Stomach (tissue), 9 donors: Measurements from ENCODE around the gene SHMT2. TPM values are rescaled to one million over a fixed set of nuclear protein-coding genes. Genes with fewer than 3 reads are reported as not detected.
"Not testable (repeated sequence)": the region's sequence is repeated elsewhere in the genome, so short reads cannot be mapped to it uniquely, and the experiment has no call there.

Experiments
- DNase-seq, 2 donors: peaks; one replicate each; pipeline versions ENCODE4 v3.0.0 to v3.0.0-alpha.2; 2013 to 2019
- H3K27ac ChIP-seq, 5 donors: fragments of 200-600 bp in 4 of 5; sonication (generic) in 4 of 5; one replicate each; pipeline ENCODE4 v1.5.1; 2013 to 2019; ENCODE audit warnings: mild to moderate bottlenecking in 1 of 5, moderate library complexity in 1 of 5
- H3K27me3 ChIP-seq, 3 donors: fragments of 200-600 bp; sonication (generic); one replicate each; pipeline ENCODE4 v1.5.1; 2017 to 2019; ENCODE audit warnings: mixed run types in 1 of 3
- H3K36me3 ChIP-seq, 4 donors: fragments of 200-600 bp; sonication (generic); 1 replicate in 3 of 4; 2 replicates in 1 of 4; pipeline ENCODE4 v1.5.1; 2016 to 2019
- H3K4me1 ChIP-seq, 4 donors: fragments of 200-600 bp; sonication (generic); one replicate each; pipeline ENCODE4 v1.5.1; 2016 to 2019
- H3K4me3 ChIP-seq, 4 donors: fragments of 200-600 bp; sonication (generic) in 3 of 4; one replicate each; pipeline ENCODE4 v1.5.1; 2016 to 2019; ENCODE audit warnings: mild to moderate bottlenecking in 1 of 4
- H3K9me3 ChIP-seq, 4 donors: fragments of 200-600 bp; sonication (generic); one replicate each; pipeline ENCODE4 v1.5.1; 2016 to 2019
- EP300 ChIP-seq: sonication (generic); formaldehyde crosslinking; IDR thresholded peaks from one replicate; pipeline ENCODE4 v1.6.1; 2017; ENCODE audit warnings: antibody characterized with exemption
- POLR2A ChIP-seq, 4 donors: fragments of 450-650 bp; IDR thresholded peaks; one replicate each; pipeline ENCODE4 v1.6.1; 2016; ENCODE audit warnings: antibody characterized with exemption in 4 of 4, control low read depth in 2 of 4, mild to moderate bottlenecking in 1 of 4, moderate library complexity in 1 of 4
- POLR2AphosphoS5 ChIP-seq, 3 donors: sonication (generic); formaldehyde crosslinking; IDR thresholded peaks; one replicate each; pipeline ENCODE4 v1.6.1; 2016; ENCODE audit warnings: antibody characterized with exemption in 3 of 3
- WGBS, 5 donors: extraction: QIAGEN DNeasy Blood & Tissue Kit in 3 of 5; methylation state at CpG; one replicate each; pipeline versions ENCODE4 v1.1.5 to v1.1.7; 2013 to 2018; 5-methylcytosine and 5-hydroxymethylcytosine counted together
- intact Hi-C: fragments of 100-400 bp; cut with DNase I; formaldehyde crosslinking; loops from one replicate; pipeline ENCODE4 v1.15.1; 2023; ENCODE audit warnings: low total_unique reads
- polyA plus RNA-seq, 3 donors: library from polyadenylated mRNA; stranded (reverse); fragments of 200-250 nt; gene quantifications; one replicate each; pipeline ENCODE4 v1.2.3, GENCODE V29; 2013
- total RNA-seq, 5 donors: library from RNA; depleted of rRNA; stranded (reverse); fragments of >200 nt; gene quantifications; one replicate each; pipeline versions ENCODE4 v1.1.0 to v1.2.3, GENCODE V29; 2014 to 2016
- TF ChIP-seq, protein P1 (sequence below), 7 experiments: fragments of 450-650 bp in 4 of 7; fragments of 200-600 bp in 3 of 7; sonication (generic) in 3 of 7; IDR thresholded peaks; one replicate each; pipeline ENCODE4 v1.5.1; 2016 to 2019; ENCODE audit warnings: antibody characterized with exemption in 7 of 7, control low read depth in 2 of 7, mild to moderate bottlenecking in 1 of 7
- donor health status: healthy with polysubstance abuse.
- donor health status: Bipolar disorder and iron deficiency.
- donor health status: healthy.

The SHMT2 gene
- total and polyA plus RNA-seq, 8 donors: 26.1 to 93.7 (median 58.0) TPM

DNA sequence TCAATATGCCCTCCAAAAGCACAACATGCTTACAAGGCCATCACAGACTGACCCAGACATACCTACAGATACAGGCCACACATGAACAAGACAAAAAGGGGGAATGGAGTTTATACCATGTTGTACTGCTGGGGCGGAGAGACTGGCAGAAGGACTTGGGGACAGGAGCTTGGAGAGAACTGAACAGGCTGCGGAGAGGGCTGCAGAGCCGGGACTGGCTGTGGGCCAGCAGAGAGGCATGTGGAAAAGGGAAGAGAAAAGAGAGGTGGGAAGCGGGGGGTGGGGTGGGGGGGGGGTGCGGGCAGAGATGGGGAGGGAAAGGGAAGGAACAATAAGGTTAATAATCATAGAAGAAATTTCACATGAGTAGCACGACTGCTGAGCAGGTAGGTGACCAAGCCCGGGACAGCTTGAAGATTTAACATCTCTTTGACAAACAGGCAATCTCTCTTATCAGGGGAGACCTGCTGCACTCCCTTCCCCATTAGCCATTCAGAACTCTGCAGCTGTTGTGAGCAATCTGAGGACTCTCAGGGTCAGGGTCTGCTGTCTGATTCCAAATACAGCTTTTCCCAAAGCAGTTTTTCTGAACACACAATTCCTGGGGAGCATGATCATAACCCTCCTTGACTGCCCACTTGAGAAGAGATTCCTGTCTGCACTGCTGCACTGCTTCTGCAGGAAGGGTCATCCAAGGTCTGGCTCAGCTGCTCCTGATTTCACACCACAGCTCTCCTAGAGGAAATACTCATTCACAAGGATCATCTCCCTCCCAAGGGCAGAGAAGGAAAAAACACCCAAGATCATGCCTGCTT, 43.0 kb downstream of the SHMT2 start:
- peaks cover 39 to 98% (median 93%) of the 10 kb centered on the region in 4 donors for H3K36me3 ChIP-seq
- no peaks in the 10 kb centered on the region for H3K9me3 ChIP-seq
- H3K4me3 ChIP-seq: no peak overlapping the region
- H3K27me3 ChIP-seq: no peaks in the 10 kb centered on the region
- intact Hi-C loops: no loop called here
- no peak overlapping the region for H3K27ac ChIP-seq
- DNase-seq: no peak
- TF ChIP-seq, protein P1, sequence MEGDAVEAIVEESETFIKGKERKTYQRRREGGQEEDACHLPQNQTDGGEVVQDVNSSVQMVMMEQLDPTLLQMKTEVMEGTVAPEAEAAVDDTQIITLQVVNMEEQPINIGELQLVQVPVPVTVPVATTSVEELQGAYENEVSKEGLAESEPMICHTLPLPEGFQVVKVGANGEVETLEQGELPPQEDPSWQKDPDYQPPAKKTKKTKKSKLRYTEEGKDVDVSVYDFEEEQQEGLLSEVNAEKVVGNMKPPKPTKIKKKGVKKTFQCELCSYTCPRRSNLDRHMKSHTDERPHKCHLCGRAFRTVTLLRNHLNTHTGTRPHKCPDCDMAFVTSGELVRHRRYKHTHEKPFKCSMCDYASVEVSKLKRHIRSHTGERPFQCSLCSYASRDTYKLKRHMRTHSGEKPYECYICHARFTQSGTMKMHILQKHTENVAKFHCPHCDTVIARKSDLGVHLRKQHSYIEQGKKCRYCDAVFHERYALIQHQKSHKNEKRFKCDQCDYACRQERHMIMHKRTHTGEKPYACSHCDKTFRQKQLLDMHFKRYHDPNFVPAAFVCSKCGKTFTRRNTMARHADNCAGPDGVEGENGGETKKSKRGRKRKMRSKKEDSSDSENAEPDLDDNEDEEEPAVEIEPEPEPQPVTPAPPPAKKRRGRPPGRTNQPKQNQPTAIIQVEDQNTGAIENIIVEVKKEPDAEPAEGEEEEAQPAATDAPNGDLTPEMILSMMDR (IDR thresholded peaks at IDR 0.05): no peak
- TF ChIP-seq POLR2AphosphoS5 (IDR thresholded peaks at IDR 0.05): no peak
- TF ChIP-seq POLR2A (IDR thresholded peaks at IDR 0.05): no peak
- TF ChIP-seq EP300: no peak
- no peaks in the 10 kb centered on the region for H3K4me1 ChIP-seq
- 64 to 75% (median 72%) methylated on average over 7 of the region's 7 CpGs for WGBS, 5 donors

DNA sequence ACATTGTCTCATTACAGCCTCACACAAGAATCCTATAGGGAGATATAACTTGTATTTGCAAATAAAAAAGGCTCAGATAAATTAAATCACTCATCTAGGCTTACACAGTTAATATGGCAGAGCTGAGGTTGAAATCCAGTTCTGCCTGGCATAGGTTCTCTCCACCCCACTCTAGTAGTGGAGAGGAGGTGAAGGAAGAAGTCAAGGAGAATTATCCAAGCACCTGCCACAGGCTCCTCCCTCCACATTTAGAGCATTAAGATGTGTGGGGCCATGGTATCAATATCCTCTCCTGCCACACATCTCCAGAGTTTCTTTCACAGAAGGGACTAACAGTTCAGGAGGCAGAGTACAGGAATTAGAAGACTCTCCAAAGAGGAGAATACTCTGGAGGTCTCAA, 44.0 kb downstream of the SHMT2 start:
- Histone ChIP-seq H3K36me3 (peaks cover 38 to 98% (median 93%) of the 10 kb centered on the region in 4 donors), H3K27me3 (no peaks in the 10 kb centered on the region), H3K27ac (no peak overlapping the region), H3K4me1 (no peaks in the 10 kb centered on the region), H3K4me3 (no peak overlapping the region), H3K9me3 (no peaks in the 10 kb centered on the region)
- DNase-seq: no peak
- intact Hi-C loops: no loop called here
- TF ChIP-seq, protein P1 (IDR thresholded peaks at IDR 0.05): no peak
- no peak for TF ChIP-seq POLR2A (IDR thresholded peaks at IDR 0.05)
- TF ChIP-seq POLR2AphosphoS5 (IDR thresholded peaks at IDR 0.05): no peak
- TF ChIP-seq EP300: no peak

DNA sequence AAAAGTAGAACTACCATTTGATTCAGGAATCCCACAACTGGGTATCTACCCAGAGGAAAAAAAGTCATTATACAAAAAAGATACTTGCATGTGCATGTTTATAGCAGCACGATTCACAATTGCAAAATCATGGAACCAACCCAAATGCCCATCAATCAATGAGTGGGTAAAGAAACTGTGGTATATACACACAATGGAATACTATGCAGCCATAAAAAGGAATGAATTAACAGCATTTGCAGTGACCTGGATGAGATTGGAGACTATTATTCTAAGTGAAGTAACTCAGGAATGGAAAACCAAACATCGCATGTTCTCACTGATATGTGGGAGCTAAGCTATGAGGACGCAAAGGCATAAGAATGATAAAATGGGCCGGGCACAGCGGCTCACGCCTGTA, 46.7 kb downstream of the SHMT2 start:
- Histone ChIP-seq H3K4me1 (peaks cover 0 to 15% (median 6%) of the 10 kb centered on the region in 4 donors), H3K36me3 (peaks cover 37 to 98% (median 93%) of the 10 kb centered on the region in 4 donors)
- H3K27ac ChIP-seq, intact Hi-C loops, H3K4me3 ChIP-seq, H3K27me3 ChIP-seq, DNase-seq, H3K9me3 ChIP-seq: not testable (repeated sequence)
- 89 to 97% (median 93%) methylated on average over 6 of the region's 6 CpGs for WGBS, 5 donors

DNA sequence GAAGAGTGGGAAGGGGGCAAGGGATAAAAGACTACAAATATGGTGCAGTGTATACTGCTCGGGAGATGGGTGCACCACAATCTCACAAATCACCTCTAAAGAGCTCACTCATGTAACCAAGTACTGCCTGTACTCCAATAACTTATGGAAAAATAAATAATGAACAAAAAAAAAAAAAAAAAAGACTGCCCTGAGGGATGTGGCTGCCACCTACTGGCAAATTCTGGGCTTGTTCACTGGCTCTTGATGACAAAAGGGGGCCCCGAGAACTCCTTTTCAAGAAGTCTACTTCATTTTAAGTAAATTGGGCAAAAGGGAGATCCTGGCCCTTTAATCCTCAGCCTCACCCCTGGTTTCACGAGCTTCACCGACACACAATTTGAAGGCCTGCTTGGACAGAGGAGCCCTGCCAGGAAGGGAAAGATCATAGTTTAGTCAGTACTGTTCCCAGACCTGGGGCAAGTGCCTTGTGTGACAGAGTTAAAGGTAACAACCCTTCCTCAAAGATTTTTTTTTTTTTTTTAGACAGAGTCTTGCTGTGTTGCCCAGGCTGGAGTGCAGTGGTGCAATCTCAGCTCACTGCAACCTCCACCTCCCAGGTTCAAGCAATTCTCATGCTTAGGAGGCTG, 47.5 kb downstream of the SHMT2 start:
- DNase-seq: peak; percentile 47 to 57
- no peaks in the 10 kb centered on the region for H3K9me3 ChIP-seq
- H3K4me1 ChIP-seq: peaks cover 0 to 15% (median 6%) of the 10 kb centered on the region in 4 donors
- H3K36me3 ChIP-seq: peaks cover 40 to 98% (median 93%) of the 10 kb centered on the region in 4 donors
- H3K27me3 ChIP-seq: no peaks in the 10 kb centered on the region
- H3K4me3 ChIP-seq: no peak overlapping the region
- intact Hi-C loops: no loop called here
- TF ChIP-seq, protein P1 (IDR thresholded peaks at IDR 0.05): peak in 4 of 7 experiments; percentile 7 to 42 (median 28)
- TF ChIP-seq EP300 (no peak), POLR2A (IDR thresholded peaks at IDR 0.05) (no peak), POLR2AphosphoS5 (IDR thresholded peaks at IDR 0.05) (no peak)
- WGBS, 5 donors: 39 to 56% (median 49%) methylated on average over 4 of the region's 4 CpGs
- no peak overlapping the region for H3K27ac ChIP-seq
